LoVo (cell line): ENCODE measurements around the gene SRM.
"Not testable (repeated sequence)": the region's sequence is repeated elsewhere in the genome, so short reads cannot be mapped to it uniquely, and the experiment has no call there.

Source experiments
- DNase-seq: peaks from one replicate; pipeline ENCODE4 v3.0.0-alpha.2; 2016; ENCODE audit warnings: low spot score

SRM gene

DNA sequence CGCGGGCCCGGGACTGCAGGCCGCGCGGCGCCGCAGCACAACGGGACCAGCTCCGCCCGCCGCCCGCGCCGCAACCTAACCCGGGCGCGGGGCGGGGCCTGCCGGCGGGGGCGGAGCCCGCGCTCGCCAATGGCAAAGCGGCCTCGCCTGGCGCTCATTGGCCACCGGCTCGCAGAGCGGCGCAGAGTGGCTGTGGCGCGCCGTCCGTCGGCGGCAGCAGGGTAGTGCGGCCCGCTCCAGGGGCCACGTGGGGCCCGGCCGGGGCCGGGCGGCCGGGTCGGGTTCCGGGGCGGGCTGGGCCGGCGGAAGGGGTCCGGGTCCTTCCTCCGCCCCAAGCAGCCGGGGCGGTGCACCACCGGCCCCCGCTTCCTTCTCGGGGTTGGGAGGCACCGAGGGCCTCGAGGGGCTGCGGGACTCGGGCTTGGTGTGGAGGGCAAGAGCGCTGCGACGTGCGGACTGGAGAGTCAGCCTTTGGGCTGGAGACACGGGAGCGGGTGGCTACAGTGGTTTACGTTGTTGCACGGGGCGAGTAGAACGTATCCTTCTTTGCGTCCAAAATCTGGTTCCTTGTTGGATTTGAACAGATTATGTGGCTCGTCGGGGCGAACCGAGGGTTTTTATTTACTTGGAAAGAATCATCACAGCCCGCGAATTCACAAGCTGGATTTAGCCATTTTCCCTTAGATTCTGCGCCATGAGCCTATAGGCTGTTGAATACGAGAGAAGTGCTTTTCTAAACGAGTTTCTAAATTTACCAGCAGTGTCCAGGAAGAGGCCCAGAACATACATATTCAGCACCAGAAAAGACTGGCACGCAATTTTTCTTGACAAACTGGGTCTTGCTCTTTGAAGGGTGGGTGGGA, at the start of gene SRM:
SRM (minus strand) TSS at position 51 of the 863 bp plus-strand sequence. CDS start 75 bp downstream, outside the sequence.
- peak; percentile 95 for DNase-seq

DNA sequence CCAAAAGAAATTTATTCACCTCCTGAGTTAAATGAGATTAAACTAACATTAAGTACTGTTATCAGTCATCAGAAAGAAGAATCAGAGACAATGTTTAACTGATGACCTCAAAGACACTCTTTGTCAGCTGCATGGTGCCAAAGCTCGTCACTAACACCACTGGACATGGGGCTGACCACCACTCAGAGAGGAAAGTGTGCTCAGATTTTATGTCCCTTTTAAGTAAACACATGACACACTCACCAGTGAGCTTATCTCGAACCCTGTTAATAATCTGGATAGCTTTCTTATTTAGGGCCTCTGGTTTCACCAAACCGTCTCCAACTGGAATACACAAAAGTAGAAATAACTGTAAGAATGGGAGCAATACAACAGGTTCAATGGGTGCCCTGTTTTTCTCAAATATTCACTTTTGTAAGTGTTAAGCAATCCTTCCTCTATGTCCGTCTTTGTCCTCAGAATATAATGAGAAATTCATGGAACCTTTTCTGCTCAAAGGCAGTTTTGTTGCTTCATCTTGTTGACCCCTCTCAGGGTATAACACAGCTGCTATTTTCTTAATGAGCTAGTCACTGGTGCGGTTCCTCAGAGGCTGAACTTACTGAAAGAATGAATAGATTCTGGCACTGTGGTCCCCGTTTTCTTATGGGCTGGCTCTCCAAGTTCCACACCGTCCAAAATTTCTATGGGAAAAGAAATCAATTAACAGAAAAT, 49.4 kb upstream of the SRM start:
- DNase-seq: no peak

DNA sequence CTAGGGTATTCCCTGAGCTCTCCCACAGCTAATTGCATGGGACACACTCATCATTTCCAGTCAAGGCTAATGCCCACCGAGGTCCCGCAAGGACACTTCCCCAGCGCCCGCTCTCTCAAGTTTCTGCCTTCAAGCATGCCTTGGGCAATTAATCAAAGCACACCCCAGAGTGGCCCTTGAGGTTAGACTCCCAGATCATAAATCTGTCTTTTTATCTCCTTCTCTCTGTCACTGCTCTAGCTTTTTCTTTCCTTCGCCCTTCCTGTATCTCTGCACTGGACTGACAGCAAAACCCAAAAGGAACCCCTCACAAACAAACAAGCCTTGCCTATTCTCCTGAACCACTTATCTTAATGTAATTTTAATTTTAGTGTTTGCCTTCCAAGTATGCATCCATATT, 47.8 kb upstream of the SRM start:
- DNase-seq: no peak

DNA sequence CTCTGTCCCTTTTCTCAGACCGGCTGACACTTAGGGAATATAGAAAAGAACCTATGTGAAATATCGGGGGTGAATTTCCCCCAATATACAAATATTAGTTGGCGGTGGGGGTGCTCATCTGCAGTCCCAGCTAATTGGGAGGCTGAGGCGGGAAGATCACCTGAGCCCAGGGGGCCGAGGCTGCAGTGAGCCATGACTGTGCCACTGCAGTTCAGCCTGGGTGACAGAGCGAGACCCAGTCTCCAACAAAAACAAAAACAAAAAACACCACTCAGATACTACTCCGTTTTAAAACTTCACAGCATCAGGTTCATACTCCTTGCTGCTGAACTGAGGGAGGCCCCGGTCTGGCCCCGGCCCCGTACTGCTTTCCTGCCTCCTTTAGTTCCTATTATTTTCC, 45.8 kb upstream of the SRM start:
- no peak for DNase-seq

DNA sequence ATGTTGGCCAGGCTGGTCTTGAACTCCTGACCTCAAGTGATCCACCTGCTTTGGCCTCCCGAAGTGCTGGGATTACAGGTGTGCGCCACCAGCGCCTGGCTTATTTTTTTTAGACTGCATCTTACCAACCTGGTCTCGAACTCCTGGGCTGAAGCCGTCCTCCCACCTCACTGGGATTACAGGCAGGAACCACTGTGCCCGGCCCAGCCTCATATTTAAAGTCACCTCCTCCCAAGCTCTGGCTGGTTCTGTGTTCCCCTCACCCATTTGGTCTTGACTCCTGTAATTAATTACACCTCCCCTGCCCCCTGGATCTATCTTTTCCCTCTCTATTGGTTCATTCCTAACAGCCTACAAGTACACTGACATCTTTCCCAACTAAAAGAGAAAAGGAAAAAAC, 41.5 kb upstream of the SRM start:
- DNase-seq: no peak

DNA sequence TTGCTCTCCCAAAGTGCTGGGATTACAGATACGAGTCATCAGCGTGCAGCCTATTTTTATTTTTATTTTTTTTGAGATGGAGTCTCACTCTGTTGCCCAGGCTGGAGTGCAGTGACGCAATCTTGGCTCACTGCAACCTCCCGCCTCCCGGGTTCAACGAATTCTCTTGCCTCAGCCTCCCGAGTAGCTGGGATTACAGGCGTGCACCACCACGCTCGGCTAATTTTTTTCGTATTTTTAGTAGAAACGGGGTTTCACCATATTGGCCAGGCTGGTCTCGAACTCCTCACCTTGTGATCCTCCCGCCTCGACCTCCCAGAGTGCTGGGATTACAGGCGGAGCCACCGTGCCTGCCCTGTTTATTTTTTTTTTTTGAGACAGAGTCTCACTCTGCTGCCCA, 41.0 kb upstream of the SRM start:
- DNase-seq: not testable (repeated sequence)

DNA sequence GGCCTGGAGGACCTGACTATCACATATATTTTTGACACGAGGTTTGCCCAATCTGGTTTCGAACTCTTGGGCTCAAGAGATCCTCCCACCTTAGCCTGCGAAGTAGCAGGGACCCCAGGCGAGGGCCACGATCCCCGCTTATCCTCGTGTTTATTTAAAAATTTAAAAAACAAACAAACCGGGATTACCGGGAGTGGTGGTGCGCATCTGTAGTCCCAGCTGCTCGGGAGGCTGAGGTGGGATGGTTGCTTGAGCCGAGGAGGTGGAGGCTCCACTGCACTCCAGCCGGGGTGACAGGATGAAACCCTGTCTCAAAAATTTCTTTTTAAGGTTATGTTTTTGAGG, 40.3 kb upstream of the SRM start:
- no peak for DNase-seq

DNA sequence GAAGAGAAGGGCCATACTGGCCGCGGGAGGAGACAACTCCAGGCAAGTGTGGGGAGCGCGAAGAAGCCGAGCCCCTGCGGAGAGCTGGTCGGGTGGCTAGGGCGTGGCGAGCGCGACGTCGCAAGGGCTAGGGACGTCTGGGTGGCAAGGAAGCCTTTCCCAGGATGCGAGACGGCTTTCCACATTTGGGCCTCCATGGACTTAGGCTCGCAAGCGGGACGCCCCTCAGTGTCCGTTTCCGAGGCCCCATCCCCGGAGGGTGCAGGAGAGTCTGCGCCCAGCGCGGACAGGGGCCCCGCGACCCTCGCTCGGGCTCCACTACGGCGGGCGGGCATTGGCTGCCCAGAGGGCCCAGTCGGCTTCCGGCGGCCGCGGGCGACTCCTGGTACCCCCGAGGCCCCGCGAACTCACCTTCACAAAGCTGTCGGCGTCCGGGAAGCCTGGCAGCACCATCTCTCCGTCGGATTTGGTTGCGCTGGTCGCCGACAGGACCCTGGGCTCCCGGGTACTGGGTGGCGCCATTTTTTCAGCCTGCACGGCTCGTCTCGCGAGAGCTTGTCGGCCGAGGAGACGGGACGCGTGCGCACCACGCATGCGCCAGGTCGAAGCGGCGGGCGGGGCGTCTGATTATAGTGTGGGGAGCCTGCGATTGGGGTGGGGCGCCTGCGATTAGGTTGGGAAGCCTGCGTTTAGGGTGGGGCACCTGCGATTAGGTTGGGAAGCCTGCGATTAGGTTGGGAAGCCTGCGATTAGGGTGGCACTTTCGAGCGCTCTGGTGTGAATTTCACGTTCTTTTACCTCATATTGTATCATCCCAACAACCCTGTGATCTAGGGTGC, 39.7 kb upstream of the SRM start, which contains the start of gene EXOSC10:
EXOSC10 (minus strand) TSS at position 560 of the 839 bp plus-strand sequence; CDS start at position 522, 38 bp downstream.
- DNase-seq: peak; percentile 94

DNA sequence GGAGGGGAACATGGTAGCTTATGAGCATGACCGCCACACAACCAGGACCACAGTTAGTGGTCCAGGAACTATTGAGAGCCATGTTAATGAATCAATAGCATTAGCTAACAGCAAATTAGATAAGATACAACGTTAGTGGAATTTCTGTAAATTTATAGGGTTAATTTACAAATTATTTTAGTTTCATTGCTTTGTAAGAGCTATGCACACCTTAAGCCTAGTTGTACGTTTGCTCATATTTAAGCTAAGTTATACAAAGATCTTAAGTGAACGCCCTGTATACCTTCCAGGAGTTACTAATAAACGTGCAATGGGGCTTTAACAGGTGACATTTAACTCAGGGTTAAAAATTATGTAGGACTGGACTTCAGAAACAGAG, 39.1 kb upstream of the SRM start:
- no peak for DNase-seq

DNA sequence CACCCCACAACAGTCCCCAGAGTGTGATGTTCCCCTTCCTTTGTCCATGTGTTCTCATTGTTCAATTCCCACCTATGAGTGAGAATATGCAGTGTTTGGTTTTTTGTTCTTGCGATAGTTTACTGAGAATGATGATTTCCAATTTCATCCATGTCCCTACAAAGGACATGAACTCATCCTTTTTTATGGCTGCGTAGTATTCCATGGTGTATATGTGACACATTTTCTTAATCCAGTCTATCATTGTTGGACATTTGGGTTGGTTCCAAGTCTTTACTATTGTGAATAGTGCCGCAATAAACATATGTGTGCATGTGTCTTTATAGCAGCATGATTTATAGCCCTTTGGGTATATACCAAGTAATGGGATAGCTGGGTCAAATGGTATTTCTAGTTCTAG, 24.0 kb upstream of the SRM start:
- DNase-seq: not testable (repeated sequence)

DNA sequence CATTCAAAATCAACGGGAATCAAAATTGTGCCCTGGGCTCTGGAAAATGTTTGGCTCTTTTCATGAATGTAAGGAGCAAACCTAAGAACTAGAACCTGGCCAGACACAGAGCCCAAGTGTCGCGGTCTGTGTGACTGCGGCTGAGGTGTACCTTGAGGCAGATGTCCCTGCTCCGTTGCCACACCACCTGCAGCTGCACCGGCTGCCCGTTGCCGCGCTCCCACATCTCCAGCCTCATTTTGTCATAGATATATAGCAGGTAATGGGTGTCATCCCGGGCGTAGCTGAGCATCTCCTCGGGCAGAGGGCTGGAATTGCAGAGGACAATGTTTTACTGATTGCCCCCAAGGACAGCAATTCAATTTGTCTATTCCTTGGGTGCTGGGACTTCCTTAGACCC, 21.1 kb upstream of the SRM start:
- no peak for DNase-seq

DNA sequence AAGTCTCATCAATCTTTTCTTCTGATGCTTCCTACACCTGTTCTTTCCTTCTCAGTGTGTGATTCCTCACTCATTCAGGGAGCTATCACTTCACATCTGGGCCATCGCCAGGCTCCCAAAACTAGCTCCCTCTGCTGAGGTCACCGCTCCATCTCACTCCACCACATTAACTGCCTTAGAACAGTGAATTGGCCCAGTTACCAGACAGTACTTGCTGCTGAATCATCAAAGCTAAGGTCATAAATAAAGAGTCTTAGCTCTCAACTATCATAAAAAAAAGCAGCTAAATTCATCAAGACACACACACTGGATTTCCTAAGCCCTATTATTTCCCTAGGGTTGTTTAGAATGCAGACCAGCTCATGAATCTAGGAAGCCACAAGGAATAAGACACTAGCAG, 18.8 kb upstream of the SRM start:
- DNase-seq: no peak

DNA sequence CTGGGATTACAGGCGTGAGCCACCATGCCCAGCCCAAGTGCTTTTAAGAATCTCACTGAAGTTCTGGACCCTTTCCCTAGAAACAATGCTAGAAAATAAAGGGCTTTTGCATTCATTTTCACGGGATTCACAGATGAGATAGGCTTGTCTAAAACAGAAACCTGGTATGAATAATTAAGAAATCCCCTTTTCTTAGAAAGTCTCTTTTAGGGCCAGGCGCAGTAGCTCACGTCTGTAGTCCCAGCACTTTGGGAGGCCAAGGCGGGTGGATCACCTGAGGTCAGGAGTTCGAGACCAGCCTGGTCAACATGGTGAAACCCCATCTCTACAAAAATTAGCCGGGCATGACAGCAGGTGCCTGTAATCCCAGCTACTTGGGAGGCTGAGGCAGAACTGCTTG, 13.6 kb upstream of the SRM start:
- not testable (repeated sequence) for DNase-seq

DNA sequence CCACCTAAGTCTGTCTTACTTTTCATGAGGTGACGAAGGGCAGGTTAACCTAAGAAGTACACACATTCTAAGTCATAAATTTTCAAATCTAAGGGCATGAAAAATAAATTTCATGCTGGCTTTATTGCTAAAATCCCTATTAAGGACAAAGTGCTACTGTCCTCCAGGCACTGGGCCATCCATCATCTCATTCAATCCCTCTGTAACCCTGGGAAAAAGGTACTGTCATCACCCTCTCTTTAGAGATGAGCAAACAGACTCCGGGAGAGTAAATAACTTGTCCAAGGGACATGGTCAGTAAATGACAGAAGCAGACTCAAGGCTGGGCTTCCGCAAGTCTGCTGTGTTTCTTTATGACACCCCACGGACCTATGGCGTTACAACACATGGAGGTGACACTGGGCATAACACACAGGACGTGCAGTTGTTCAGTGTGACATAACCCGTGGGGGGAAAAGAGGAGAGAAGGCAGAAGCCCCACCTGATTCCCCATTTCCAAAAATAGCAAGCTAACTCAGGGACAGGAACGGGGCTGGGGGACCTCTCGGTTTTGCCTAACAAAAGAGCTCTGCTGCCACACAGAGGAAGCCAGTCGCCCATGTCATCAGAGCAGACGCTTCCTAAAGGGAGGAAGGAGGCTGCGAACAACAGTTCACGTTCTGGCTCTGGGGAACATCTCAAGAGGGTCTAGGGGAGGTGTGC, 12.5 kb upstream of the SRM start:
- no peak for DNase-seq

DNA sequence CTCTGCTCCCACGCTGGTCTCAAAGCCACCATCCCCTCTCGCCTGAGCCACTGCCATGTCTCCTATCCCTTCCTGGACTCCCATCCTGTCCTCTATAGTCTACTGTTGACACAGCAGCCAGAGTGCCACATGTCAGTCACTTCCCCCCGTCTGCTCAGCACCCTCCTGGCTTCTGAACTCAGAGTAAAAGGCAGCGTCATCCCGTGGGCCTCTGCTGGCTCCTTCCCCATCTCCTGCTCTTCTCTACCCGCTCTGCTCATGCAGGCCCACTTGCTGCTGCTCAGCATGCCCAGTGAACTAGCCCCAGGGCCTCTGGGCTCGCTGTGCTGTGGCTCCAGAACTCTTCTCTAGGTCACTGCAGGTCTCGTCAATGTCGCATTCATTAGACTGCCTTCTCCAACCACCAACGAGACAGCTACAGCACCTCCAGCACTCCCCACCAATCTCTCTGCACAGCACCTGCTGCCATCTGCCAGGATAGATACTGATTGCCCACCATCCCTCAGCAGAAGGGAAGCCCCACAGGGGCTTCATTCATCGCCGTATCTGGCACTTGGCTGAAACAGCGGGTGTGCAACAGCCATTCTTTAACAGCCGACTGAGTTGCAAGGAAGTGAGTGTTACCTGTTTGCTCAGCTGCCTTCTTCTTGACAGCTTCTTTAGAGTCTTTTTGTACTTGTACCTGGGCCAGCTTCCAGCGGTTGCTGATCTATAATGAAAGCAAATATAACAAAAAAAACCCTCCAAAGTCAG, 11.8 kb upstream of the SRM start:
- DNase-seq: no peak

DNA sequence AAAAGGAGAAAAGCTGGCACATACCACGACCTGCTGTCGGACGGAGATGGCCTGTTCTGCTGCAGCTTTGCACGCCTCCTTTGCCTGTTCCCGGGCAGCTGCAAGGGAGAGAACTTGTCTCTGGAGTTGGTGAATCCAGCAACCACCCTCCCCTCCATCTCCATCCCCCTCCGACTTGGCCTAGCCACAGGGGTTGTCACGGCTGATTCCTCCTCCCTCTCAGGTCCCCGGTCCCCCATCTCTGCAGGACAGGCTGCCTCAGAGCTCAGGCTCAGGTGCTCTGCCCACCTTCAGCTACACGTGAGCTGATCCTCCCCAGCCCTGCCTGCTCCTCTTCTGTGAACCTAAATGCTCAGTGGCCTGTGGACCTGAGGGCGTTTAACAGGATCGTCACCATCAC, 11.1 kb upstream of the SRM start:
- no peak for DNase-seq

DNA sequence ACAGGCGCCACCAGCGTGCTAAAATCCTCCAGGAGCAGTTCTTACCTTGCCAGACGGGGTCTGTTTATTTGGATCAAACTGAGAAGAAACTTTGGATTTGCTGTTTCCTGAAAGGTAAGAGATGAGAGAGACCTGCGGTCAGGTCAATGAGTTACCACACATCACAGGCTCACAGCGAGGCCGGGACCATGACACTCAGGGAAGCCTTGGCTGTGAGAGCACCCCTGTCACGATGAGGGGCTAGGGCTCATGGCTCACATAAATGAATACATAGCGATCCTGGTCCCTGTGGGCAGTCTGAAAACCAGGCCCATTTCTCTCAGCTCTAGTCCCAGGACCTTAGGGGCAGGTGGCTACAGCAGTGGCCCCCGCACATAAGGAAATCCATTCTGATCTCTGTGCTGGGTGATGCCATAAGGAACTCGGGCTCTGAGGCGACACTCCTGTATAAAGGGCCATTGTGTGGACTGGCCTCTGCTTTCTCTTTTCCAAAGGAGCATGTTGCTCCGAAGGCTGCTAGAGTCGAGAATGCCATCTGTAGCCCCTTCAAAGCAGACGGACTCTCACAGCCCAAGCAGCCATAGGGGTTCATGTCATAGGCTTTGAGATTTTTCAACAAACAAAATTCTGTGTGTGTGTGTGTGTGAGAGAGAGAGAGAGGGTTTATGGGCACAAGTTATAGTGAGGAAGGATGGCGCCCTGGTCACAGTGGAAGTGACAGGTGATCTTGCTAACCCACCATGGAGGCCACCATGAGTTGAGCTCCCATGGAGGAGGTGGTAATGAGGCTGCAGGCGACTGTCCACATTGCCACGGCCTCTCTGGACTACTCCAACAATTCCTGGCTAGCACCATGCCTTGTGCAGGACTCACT, 9.0 kb upstream of the SRM start:
- no peak for DNase-seq

DNA sequence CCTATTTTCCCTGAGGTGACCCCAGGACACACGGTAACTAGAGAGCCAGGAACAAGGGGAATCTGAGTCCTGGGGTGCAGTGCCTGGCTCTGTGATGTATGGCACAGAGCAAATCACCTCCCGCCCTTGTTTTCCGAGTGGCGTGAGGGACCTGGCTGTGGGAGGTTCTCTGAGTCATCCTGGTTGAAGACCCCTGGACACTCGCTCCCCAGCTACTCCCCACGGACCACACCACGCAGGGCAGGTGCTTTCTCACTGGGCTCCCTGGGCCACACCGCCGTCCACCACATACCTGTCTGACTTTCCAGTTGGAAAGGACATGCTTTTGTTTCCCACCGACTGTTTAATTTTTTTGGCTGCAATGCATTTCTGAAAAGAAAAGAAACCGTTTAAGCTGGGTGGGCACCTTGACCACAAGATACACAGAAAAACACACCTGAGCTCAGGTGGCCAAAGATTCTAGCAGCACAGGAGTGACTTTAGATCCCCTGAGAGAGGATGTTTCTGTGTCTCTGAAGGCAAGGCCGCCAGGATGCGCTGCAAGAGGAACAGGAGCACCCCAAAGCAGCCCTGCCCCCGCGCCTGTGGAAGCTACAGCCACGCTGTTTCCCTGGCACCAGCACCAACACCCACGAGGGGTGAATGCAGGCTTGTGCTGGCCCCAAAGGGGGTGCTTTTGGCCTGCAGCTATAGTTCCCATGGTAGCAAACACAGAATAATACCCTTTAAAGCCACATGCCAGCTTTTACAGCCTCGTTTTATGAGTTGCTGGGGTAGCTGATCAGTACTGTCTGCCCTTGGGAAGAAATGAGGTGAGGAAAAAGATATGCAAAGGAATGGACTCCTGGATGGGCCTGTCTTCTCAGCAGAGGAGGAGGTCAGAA, 8.1 kb upstream of the SRM start:
- no peak for DNase-seq

DNA sequence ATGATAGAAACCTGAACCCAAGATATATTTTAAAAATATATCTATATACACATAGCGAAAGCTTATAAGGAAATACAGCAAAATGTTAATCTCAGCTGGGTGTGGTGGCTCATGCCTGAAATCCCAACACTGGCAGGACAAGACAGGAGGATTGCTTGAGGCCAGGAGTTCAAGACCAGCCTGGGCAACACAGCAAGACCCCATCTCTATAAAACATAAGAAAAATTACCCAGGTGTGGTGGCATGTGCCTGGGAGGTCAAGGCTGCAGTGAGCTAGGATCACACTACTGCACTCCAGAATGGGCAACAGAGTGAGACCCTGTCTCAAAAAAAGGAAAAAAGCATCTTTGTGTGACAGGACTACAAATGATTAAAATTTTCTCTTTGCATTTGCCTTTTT, 6.0 kb upstream of the SRM start:
- DNase-seq: no peak
